Measurements from ENCODE around the gene MAD2L1BP.

The MAD2L1BP gene

GRCh38 chr6:43683708-43684455 lies 48.2 kb downstream of the MAD2L1BP start:
- DNase-seq, result no peak

GRCh38 chr6:43687079-43687436 lies 51.4 kb downstream of the MAD2L1BP start:
- no peak for DNase-seq

DNA sequence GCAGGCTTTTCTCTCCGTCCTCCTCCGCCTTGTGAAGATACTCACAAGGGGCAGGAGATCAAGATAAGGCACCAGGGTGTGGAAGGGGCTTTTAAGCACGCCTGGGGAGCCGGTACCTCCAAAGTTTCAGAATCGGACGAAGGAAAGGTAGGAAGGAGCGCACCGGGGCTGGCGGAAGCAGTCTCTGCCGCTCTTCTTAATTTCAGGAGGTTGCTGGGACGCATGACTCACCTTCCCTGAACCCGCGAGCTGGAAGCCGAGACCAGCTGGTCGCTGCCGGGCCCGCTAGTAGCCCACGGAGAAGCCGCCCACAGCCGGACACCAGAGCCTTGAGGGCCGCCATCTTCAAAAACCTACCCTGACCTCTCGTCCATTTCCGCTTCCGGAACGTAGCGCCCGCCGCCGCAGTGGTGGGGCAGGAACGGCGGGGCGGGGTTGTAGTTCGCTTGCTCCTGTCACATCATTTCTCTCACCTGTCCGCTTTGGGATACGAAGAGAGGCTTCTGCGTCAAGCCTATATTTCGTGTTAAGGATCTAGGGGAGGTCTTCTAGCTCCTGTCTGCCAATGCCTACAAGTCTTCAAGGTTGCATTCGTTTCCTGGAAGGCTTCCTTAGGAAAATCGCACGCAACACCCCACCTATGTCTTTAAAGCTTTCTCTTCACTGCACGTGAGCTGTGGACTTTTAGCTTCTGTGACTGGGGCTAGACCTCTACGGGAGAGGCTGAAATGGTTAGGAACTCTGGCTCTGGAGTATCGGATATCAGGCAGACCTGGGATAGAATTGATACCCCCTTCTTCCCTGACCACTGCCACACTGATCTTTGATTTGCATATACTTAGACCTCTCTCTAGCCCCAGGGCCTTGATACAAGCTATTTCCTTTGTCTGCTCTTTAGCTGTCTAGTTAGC lies 52.1 kb downstream of the MAD2L1BP start, which contains the start of gene MRPS18A:
Gene MRPS18A (minus strand): TSS at position 355 of the 911 bp plus-strand sequence. CDS start 12 bp downstream, at position 343.
- peak; percentile 47 for DNase-seq

DNA sequence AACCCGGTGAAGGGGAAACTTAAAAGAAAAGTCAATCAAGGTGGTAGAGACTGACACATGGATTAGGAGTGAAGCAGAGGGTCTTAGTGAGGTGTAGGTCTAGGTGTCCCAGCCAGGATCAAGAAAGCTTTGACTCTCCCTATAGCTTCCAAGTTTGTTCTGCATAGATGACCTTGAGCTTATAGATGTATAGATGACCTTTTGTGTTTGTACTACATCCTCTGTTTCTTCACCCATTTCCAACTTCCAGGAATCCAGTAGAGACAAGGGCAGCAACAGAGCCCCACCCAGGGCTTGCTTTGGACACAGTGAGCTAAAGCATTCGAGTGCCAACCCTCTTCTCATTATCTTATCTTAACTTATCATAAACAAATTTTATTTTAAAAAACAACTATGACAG lies 53.8 kb downstream of the MAD2L1BP start:
- no peak for DNase-seq

Measured in GDM1 (cell line).